EL (cell line): ENCODE measurements around the gene KCNIP4.
"Not testable (repeated sequence)": the region's sequence is repeated elsewhere in the genome, so short reads cannot be mapped to it uniquely, and the experiment has no call there.

ENCODE experiments used
- DNase-seq: peaks from one replicate; pipeline ENCODE4 v3.0.0-alpha.2; 2016

The KCNIP4 gene

DNA sequence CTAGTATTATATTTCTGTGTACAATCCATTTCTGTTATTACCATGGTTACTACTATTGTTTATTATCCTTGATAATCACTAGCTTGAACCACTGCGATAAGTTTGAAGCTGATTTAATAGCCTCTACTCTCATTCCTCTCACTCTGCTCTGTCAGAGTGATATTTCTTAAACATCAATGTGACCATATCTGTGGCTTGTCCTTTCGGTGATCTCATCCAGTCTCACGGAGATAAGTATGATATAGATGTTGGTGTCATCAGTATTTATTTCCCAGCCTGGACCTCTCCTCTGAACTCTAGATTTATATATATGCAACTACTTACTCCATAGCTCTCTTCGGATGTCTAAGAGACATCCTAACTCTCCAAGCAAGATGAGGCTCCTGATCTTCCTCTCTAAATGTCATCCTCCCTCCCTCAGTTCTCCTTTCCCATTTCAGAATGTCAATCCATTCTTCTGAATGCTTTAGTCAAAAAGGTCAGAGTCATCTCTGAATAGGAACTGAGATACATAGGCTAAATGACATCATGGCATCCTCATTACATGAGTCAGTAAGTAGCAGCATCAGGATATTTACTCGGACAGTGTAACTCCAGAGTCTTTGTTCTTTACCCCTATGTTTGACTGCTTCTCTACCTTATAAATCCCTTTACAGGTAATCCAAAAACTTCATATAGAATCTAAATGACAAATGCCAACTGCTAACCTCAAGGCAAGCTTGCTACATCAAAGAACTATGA is 1118.8 kb downstream of the KCNIP4 start:
- DNase-seq = peak; percentile 52

DNA sequence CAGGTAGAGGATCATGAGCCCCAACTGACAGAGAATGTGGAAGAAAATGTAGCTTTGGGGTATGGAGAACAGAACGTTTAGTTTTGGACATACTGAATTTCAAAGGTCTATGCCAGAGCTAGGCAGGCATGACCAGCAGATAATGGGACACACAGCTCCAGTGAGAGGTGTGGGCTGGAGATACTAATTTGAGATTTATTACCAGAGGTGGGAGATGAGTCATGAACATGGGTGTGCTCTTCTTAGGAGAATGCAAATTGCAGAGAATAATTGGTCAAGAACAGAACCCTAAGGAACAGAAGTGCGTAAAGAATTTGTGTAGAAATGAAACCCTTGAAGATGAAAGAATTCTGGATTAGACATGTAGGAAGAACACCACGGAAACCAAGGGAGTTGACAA is 1123.1 kb downstream of the KCNIP4 start:
- no peak for DNase-seq

DNA sequence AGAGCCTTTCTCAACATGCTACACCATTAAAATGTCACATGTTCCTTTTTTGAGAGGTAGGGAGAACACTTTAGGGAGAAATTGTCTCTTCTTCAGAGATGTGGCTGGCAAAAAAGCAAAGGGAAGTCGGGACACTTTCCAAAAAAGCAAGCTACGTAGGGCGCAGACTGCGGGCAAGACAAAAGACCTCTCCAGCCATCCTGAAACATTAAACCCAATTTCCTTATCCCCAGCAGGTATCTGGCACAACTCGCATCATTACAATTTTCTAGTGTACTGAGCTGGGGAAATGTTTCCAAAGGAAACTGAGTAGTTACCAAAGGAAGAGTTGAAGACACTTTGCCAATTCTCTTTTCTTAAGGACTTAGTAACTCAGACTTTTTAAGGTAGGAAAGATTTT is 1132.3 kb downstream of the KCNIP4 start:
- no peak for DNase-seq

DNA sequence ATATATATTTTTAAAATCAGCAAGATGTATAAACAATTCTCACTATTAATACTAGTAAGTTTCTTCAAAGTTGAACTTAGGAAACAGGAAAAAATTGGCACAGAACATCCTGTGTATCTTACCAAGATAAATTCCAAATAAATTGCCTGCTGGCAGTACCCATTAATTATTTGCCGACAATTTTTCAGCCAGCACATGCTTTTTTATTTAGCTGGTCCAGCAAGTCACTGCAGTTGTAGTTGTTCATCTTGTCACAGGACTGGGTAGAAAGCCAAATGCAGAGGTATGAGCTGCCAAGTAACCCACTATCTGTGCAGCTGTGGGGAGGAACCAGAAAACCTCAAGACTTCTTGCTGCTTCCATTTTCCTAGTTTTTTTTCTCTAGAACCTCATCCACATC is 1134.9 kb downstream of the KCNIP4 start:
- DNase-seq = no peak

DNA sequence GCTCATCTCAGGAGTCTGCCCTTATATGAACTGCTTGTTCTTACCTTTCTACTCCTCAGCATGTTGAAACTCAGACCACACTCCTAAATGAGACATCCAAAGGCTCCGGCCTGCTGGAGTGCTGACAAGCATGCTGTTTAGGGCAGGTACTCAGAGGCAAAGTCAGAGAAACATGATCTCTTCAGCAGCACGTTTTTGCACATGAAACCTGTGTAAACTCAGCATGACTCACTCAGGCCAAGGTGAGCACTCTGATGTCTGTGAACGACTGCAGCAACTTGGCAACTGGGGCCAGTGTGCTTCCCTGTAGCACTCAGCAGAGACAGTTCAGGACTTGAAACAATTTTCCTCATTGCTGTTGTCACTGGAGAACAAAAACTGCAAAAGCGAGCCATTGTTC is 1138.8 kb downstream of the KCNIP4 start:
- no peak for DNase-seq

DNA sequence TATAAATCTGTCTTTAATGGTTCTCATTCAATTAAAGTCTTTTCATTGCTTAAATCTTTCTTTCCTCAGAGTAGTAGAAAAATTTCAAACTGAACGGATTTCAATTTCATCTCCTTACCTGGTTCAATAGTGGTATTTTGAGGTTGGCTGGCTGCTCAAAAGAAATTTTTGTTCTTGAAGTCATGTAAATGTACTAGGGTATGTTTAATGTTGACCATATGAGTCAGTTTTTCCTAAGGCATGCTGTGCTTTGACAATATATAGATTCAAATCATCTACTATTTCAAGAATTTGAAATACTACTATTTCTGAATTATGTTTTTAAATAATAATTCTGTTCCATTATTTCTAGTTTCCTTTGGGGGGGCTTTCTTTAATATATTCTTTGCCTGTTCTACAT is 1142.9 kb downstream of the KCNIP4 start:
- DNase-seq = no peak

DNA sequence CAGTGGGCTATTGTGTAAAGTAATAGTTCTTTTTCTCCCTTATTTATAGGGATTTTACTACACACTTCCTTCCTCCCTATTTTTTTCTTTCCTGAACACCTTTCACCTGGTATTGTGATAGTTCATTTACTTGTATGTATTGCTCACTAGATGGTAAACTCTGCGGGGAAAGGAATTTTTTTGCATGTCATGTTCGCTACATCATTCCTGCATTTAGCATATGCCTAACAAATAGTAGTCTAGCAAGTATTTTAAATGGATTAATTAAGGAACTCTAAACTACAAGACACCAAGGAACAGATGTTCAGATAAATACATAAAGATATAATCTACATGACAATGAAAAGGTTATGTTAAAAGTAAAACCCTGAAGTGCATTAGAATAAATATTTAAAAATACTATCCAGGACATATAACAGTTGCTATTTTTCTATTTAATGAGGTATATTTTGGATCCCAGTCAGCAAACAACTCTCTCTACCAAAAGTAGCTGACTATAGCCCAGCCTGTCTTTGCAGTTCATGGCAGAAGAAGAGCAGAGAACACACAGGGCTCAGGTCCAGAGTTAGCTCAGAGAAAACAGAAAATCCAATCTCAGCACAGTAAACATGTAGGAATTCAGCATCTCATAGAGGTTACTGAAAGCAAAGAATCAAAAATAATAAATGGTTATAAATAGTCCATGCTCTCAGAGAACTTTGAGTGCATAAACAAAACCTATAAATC is 1160.5 kb downstream of the KCNIP4 start:
- no peak for DNase-seq

DNA sequence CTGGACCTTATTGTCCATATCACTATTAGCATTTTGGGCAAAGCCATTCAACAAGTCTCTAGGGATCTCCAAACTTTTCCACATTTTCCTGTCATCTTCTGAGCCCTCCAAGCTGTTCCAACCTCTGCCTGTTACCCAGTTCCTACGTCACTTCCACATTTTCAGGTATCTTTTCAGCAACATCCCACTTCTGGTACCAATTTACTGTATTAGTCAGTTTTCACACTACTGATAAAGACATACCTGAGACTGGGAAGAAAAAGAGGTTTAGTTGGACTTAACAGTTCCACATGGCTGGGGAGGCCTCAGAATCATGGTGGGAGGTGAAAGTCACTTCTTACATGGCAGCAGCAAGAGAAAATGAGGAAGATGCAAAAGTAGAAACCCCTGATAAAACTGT is 1165.4 kb downstream of the KCNIP4 start:
- not testable (repeated sequence) for DNase-seq

DNA sequence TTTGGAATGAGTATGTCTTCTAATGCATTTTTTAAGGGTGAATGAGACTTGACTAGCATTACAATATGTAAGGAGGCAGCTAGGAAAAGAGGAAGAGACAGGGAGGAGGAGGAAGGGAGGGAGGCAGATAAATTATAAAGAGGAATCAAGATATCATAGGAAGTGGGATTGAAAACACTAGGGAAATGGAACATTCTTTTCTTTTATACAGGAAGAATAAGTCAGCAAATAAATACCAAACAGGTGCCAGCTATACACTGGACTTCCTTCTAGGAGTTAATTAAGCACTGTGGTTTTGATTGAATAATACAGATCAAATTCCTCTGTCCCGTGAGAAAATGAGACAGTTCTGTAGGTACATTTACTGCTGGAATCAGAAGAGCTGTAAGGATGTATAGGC is 1169.7 kb downstream of the KCNIP4 start:
- DNase-seq = no peak

DNA sequence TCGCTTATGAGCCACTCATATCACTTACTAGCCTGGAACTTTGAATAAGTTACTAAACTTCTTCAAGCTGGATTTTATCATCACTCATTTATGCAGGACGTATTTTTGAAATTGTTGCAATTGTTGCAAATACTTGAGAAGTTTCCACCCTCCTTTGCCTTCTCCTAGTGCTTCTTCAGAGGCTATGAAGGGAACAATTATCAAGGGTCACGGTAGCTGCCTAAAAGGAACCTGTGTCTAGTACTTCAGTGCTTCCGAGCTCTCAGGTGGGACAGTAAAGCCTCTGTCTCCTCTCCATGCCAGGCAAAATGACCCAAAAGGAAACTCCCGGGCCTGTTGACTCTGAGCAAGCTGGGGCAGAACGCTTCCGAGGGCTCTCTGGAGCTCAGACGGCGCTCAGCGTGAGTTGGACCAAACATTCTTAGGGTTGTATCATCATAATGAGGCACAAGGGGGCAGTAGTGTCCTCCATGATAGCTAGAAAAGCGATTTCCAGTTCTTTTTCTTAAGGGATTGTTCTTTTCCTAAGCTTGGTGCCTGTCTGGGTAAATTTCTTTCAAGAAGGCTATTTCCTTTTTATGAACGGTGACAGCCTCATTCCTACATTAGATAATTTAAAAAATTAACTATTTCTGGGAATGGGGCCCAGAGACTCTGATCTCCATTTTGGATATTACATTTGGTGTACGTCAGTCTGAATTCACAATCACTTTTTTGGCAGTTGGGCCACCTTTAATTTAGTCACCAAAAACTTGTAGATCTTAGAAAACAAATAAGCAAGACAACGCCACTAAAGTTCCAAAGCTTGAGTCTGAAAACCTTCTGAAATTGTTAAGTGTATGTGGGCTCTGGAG is 1175.2 kb downstream of the KCNIP4 start:
- peak; percentile 66 for DNase-seq

DNA sequence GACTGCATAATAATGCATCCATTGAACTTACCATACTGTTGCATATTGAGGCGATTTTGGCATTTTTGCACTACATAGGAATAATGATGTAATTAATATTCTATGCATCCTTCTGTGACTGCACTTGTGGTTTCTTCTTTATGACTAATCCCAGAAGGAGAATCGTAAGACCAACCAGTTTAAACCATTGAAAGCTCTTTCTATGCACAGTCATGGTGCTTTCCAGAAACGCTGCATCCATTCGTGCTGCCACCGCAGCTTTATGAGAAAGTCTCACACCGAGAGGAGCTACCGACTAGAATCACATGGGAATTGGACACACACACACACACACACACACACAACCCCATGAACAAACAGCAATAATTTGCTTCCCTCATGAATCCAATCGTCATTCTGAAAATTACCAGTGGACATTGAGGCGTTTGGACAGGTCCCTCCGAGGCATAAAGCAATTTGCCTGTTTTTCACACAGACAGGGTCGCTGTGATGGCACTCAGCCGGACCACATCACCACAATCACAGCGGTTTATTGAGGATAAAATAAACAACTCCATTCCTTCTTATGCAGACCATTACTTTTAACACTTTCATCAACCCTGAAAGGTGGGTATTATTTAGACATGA is 1184.1 kb downstream of the KCNIP4 start:
- DNase-seq = peak; percentile 27

DNA sequence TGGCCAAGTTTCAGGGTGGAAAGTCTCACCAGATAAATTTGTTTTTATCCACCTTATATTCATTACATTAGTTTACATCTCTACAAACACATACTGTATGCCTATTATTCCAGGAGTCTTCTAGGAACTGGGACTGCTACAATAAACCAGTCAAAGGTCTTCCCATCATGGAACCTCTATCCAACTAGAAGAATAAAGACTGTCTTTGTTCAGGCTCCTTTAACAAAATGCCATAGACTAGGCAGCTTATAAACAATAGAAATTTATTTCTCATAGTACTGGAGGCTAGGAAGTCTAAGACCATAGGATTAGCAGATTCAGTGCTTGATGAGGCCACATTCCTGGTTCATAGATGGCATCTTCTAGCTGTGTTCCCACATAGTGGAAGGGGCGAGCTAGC is 1186.7 kb downstream of the KCNIP4 start:
- DNase-seq = no peak

DNA sequence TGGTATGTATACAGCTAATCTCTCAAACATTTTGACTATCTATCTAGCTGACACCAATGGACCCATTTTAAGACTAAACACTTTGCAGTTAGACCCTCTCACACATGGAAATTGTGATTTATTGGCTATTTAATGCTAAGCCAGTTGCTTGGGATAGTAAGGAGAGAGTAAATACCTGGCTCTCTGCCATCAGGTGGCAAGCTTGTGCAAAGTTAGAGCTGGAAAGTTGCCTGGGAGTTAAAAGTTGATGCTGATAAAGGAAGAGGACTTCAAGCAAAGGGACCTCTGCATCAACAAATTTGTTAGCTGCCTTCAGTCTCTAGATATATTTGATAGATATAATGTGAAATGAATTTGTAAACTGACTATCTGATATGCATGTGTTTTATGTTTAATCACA is 1187.2 kb downstream of the KCNIP4 start:
- DNase-seq = no peak

DNA sequence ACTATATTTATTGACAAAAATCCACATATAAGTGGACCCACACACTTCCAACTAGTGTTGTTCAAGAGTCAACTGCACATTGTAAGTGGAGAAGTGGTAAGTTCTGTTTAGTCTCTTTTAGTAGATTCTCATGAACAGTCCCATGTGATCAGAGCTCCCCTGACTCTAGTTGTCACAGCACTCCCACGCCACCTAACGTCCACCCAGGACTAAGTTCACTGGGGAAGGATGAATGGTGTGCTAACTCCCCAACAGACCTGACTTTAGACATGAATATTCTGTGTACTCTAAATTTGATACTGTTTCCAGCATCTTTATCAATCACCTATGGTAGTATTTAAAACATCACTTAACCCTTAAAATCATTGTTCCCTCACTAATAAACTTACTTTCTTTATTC is 1188.5 kb downstream of the KCNIP4 start:
- DNase-seq = no peak

DNA sequence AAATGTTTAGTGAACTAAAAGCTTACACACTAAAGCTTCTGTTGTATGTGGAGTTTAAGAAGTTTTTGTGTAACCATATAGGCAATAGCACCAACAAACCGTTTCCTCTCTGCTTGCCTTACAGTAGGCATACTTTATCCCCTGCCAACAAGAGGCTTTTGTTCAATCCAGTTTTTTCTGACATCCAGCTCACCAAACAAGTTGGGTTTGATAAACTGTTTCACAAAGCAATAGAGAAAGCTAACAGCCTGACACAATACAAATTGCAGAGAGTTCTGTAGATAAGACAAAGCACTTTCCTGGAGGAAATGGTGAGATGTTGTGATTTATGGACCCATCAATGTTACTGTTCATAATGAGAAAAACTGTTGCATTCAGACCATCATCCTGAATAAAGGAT is 1194.5 kb downstream of the KCNIP4 start:
- no peak for DNase-seq

DNA sequence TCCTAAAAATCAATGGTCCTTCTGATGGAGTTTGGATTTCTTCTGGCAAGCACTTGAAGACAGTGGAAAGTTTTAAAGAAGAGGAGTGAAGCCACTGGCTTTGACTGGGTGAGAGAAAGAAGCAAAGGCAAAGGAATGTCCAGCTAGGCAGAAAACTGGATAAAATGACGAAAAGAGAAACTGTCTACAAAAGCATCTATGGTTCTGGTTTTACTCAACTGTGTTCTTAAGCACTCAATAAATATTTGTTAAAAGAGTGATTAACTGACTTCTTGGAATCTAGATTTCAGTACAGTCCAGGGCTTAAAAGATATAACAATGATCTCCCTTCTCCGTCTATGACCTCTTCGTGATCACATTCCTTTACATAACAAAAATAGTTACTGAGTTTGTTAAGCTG is 1195.9 kb downstream of the KCNIP4 start:
- DNase-seq = no peak

DNA sequence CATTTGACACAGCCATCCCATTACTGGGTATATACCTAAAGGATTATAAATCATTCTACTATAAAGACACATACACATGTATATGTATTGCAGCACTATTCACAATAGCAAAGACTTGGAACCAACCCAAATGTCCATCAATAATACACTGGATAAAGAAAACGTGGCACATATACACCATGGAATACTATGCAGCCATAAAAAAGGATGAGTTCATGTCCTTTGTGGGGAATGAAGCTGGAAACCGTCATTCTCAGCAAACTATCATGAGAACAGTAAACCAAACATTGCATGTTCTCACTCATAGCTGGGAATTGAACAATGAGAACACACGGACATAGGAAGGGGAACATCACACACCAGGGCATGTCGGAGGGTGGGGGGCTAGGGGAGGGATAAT is 1202.6 kb downstream of the KCNIP4 start:
- DNase-seq = not testable (repeated sequence)

DNA sequence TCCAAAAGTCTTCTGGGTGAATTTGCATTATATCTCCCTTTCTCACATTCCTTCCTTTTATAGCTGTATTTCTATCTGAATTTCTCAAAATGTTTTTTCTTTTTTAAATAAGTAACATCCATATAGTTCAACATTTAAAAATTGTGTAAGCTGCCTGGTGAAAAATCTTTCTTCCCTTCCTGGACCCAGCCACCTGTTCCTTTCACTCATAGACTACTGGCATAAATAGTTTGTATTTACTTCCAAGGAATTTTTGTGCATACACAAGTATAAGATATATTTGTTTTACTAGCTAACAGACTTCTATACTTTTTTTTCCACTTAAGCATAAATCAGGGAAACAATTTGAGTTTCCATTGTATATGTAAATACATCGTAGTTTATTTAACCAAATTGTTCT is 1212.6 kb downstream of the KCNIP4 start:
- DNase-seq = no peak

DNA sequence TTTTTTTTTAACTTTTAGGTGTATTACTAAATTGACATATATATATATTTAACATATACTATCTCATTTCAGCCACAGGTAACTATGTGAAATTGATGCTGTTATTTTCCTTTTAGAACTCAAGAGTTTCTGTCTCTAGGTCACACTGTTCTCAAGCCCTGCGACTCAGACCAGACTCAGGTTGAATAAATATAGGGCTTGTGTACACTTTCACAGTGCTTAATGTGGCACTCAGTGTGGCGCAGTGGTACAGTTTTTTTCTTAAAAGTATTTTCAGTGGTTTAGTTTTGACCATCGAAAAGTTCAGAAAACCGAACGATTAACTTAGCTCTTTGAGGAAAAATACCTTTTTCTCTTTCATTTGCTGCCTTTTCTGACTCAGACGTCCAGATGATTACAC is 1223.7 kb downstream of the KCNIP4 start:
- DNase-seq = no peak

DNA sequence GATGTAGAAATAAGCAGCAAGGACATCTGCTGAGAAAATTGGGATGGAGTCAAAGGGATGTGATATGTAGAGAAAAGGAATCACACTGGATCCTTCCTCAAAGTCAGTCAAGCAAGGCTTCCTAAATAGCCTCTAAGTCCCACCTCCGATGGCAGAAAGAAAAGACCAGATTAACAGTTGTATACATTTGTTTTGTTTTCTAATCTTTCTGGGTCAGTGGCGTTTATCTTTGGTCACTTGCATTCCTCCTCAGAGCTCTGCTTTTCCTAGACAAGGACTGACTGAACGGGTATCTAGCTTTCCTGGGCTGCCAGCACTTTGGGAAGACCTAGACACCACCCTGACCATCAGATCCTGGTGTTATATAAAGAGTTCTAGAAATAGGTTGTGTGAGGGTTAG is 1225.1 kb downstream of the KCNIP4 start:
- no peak for DNase-seq

DNA sequence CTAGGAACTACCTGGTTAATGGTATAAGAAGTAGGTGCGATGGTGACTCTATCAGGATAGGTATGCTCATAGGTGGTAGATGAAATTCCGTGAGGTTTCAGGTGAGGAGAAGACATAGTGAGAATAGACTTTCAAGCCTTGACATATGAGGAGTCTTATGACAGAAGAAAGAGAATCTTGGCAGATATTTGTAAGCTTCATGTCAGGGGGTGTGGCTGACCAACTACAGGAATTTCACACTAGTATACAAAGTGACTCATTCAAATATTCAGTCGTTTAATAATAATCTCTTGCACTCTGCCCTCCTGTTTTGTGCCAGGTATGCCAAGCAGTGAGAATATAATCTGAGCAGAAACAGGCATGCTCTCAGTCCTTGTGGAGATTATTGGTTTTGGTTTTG is 1225.6 kb downstream of the KCNIP4 start:
- DNase-seq = peak; percentile 31

DNA sequence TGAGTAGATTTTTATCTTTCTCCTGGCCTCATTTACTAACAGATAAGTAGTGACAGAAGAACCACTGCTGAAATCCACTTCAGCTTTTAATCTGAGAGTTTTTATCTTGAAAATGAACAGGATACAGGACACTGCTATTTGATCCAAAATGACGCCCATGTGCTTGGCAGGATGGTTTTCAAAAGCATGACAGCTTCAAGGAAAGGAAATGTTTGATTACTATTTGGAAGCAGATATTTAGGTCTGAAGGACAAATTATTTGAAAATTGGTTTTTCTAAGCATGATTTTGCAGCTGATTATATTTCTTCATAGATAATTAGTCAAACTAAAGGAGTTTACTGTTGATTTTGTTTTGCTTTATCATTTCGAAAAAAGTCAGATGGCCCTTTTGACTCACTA is 1237.2 kb downstream of the KCNIP4 start:
- no peak for DNase-seq
